B cell (primary cell): Measurements from ENCODE around the gene RTN4RL1. TPM values are rescaled to one million over a fixed set of nuclear protein-coding genes. Genes with fewer than 3 reads are reported as not detected.

Experiments
- ATAC-seq: fragments of 200-7000 bp; cut with Tn5 transposase; one replicate; pipeline ENCODE4 v1.10.0; 2021; ENCODE audit warnings: low read depth, mild to moderate bottlenecking, moderate number of reproducible peaks, moderate library complexity
- CTCF ChIA-PET: fragments of 350-600 bp; sonication (Branson Sonifier 250); formaldehyde crosslinking; loops from one replicate; lab custom pipeline; 2021; ENCODE audit warnings: antibody characterized with exemption, inconsistent platforms; lab: Charles Lee
- POLR2A ChIA-PET: fragments of 350-600 bp; sonication (Branson Sonifier 250); formaldehyde crosslinking; loops from one replicate; lab custom pipeline; 2021; ENCODE audit warnings: antibody characterized with exemption; lab: Charles Lee
- DNase-seq: peaks from one replicate; pipeline ENCODE4 v3.0.0; 2013
- H2AFZ ChIP-seq: 2 replicates; pipeline ENCODE4 v1.6.1; 2012; ENCODE audit warnings: mild to moderate bottlenecking, low read depth, low read length; ENCODE audit not compliant: insufficient read depth, poor library complexity, severe bottlenecking
- H3K27ac ChIP-seq, 2 donors: 1 replicate in 1 of 2; 2 replicates in 1 of 2; pipeline ENCODE4 v1.5.1; 2012 to 2013; ENCODE audit warnings: low read length in 2 of 2, mild to moderate bottlenecking in 2 of 2, moderate library complexity in 1 of 2
- H3K27me3 ChIP-seq, 4 experiments: fragments of 200-600 bp in 1 of 4; sonication (generic) in 1 of 4; replicated peaks in 1 of 4; 1 replicate in 2 of 4; 2 replicates in 2 of 4; pipeline versions ENCODE4 v1.6.1 to v1.7.0; 2013 to 2016; ENCODE audit warnings: low read length in 3 of 4, mild to moderate bottlenecking in 2 of 4, mixed read lengths in 1 of 4, moderate library complexity in 1 of 4; ENCODE audit not compliant: insufficient read depth in 4 of 4, control insufficient read depth in 3 of 4; ENCODE audit errors: control extremely low read depth in 1 of 4
- H3K36me3 ChIP-seq, 2 experiments: replicated peaks in 1 of 2; 1 replicate in 1 of 2; 2 replicates in 1 of 2; pipeline versions ENCODE4 v1.6.1 to v1.7.1; 2013; ENCODE audit warnings: low read length in 1 of 2; ENCODE audit not compliant: insufficient read depth in 2 of 2, control insufficient read depth in 1 of 2; ENCODE audit errors: control extremely low read depth in 1 of 2, extremely low read depth in 1 of 2
- H3K4me1 ChIP-seq, 2 donors: fragments of 200-600 bp in 1 of 2; sonication (generic) in 1 of 2; 1 replicate in 1 of 2; 2 replicates in 1 of 2; pipeline versions ENCODE4 v1.5.1 to v1.6.1; 2013 to 2017; ENCODE audit warnings: low read length in 2 of 2; ENCODE audit not compliant: control insufficient read depth in 2 of 2, insufficient read depth in 2 of 2
- H3K4me2 ChIP-seq: replicated peaks from 2 replicates; pipeline ENCODE3; 2012; ENCODE audit warnings: mild to moderate bottlenecking, low read depth, low read length; ENCODE audit not compliant: poor library complexity, severe bottlenecking
- H3K4me3 ChIP-seq, 5 experiments: fragments of 200-600 bp in 1 of 5; sonication (generic) in 1 of 5; 1 replicate in 3 of 5; 2 replicates in 2 of 5; pipeline versions ENCODE4 v1.5.1 to v1.7.0; 2011 to 2016; ENCODE audit warnings: low read length in 4 of 5, mild to moderate bottlenecking in 4 of 5, low read depth in 2 of 5, control low read depth in 1 of 5, moderate library complexity in 1 of 5; ENCODE audit not compliant: insufficient read depth in 1 of 5; ENCODE audit errors: control extremely low read depth in 1 of 5, extremely low read depth in 1 of 5
- H3K79me2 ChIP-seq: fragments of 200-600 bp; sonication (generic); one replicate; pipeline ENCODE4 v1.6.0; 2016; ENCODE audit warnings: low read length; ENCODE audit not compliant: control insufficient read depth, insufficient read depth
- H3K9ac ChIP-seq: fragments of 200-600 bp; sonication (generic); 2 replicates; pipeline ENCODE4 v1.6.1; 2017; ENCODE audit warnings: mild to moderate bottlenecking, low read length, moderate library complexity
- H3K9me3 ChIP-seq, 3 donors: one replicate each; pipeline versions ENCODE4 v1.6.1 to v1.7.1; 2013; ENCODE audit warnings: low read length in 2 of 3; ENCODE audit not compliant: control insufficient read depth in 2 of 3, insufficient read depth in 1 of 3; ENCODE audit errors: control extremely low read depth in 1 of 3
- H4K20me1 ChIP-seq: 2 replicates; pipeline ENCODE4 v1.6.0; 2012; ENCODE audit warnings: mild to moderate bottlenecking, low read length; ENCODE audit not compliant: insufficient read depth, control insufficient read depth, poor library complexity, severe bottlenecking
- H3K27ac Mint-ChIP-seq: one replicate; pipeline ENCODE4 v1.8.0; 2021; ENCODE audit warnings: mixed read lengths
- H3K27me3 Mint-ChIP-seq: one replicate; pipeline ENCODE4 v1.8.0; 2021; ENCODE audit warnings: mixed read lengths
- H3K4me1 Mint-ChIP-seq: one replicate; pipeline ENCODE4 v1.8.0; 2021; ENCODE audit warnings: mixed read lengths
- H3K4me3 Mint-ChIP-seq: one replicate; pipeline ENCODE4 v1.8.0; 2021; ENCODE audit warnings: mixed read lengths
- H3K9me3 Mint-ChIP-seq: one replicate; pipeline ENCODE4 v1.8.0; 2022; ENCODE audit warnings: mixed read lengths; ENCODE audit not compliant: insufficient read depth
- EZH2 ChIP-seq: IDR thresholded peaks from 2 replicates; pipeline ENCODE4 v1.6.1; 2012; ENCODE audit warnings: borderline replicate concordance, low read depth, mild to moderate bottlenecking, moderate library complexity, low read length; ENCODE audit not compliant: insufficient read depth, poor library complexity, severe bottlenecking
- WGBS: methylation state at CpG from one replicate; pipeline ENCODE4 v1.1.5; 2013; ENCODE audit warnings: missing lambda C conversion rate; ENCODE audit not compliant: insufficient coverage; 5-methylcytosine and 5-hydroxymethylcytosine counted together
- intact Hi-C: fragments of 100-400 bp; cut with micrococcal nuclease; formaldehyde crosslinking; loops from one replicate; pipeline ENCODE4 v1.10.0; 2022
- polyA plus RNA-seq: library from polyadenylated mRNA; depleted of rRNA; stranded (reverse); fragments of >200 nt; gene quantifications from 2 replicates; pipeline ENCODE4 v1.2.3, GENCODE V29; 2012
- total RNA-seq, 2 donors: library from RNA; stranded (reverse); fragments of 120-200 nt in 1 of 2; gene quantifications; 1 replicate in 1 of 2; 2 replicates in 1 of 2; pipeline versions ENCODE4 v1.2.3 to v1.2.4, GENCODE V29; 2013 to 2022
- TF ChIP-seq, protein P1 (sequence below): fragments of 200-600 bp; IDR thresholded peaks from one replicate; pipeline ENCODE4 v1.8.0; 2022; ENCODE audit warnings: antibody characterized with exemption, mild to moderate bottlenecking

RTN4RL1 gene
- total and polyA plus RNA-seq, 2 donors (not counting 1 experiment from before 2014, with no cell fraction given): 0.03 to 0.07 TPM

DNA sequence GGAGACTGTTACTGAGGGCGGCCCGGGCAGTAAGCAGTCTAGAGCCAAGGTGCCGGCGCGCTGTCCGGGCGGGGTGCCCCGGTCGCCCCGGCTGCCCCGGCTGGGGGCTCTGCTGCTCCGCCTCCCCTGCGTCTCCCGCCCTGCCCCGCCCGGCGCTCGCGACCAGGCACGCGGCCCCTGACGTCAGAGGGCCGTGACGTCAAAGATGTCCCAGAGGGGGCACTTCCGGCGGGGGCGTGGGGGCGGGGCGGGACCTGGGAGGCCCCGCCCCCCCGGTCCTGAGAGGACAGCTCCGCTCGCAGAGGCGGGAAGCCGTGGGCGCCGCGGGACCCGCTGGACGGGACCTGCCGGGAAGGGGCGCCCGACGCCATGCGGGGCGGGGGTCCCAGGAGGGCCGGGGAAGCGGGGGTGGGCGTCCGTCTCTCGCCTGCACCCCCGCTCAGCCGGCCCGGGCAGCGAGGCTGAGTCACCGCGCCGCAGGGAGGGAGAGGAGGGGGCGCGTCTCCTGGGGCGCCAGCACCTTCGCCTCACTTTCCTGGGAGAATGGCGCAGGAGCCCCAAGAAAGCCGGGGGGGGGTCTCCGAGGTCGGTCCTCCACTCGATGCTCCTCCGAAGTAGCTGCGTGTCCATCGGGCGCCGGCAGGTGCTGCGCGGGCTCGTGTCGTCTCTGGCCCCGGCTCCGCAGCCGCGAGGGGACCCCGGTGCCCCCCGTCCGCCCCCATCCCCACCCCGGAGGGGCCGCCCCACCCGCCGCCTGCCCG lies 25.3 kb upstream of the RTN4RL1 start:
- H4K20me1 ChIP-seq: peaks cover 24% of the 10 kb centered on the region
- intact Hi-C loops: loop anchor here (1.0 to 10.0 kb wide), 3 partner anchors 8 to 287 kb away; partner anchors contain the start of genes OVCA2, SGSM2 and TSR1
- H3K4me3 ChIP-seq: peak overlapping the region in 3 of 5 experiments; percentile 27 to 49 (median 44)
- H3K4me2 ChIP-seq: peak overlapping the region; percentile 84
- DNase-seq (peak; percentile 89), ATAC-seq (peak; percentile 12)
- H3K79me2 ChIP-seq: peaks cover 2% of the 10 kb centered on the region
- no peak overlapping the region for H2AFZ ChIP-seq
- Mint-ChIP-seq H3K4me3 (no peak overlapping the region), H3K27me3 (peaks cover 11% of the 10 kb centered on the region), H3K9me3 (no peaks in the 10 kb centered on the region), H3K4me1 (peaks cover 33% of the 10 kb centered on the region), H3K27ac (no peak overlapping the region)
- H3K27ac ChIP-seq: no peak overlapping the region
- POLR2A ChIA-PET: no interaction called here
- WGBS: 2% methylated on average over 88 of the region's 88 CpGs
- peaks cover 42 to 59% of the 10 kb centered on the region in 2 donors for H3K4me1 ChIP-seq
- CTCF ChIA-PET: interaction anchor here (2.7 kb wide), 1 partner anchor 194 kb away, joined by 28 read pairs; no protein-coding TSS in a partner anchor
- H3K36me3 ChIP-seq: no peaks in the 10 kb centered on the region
- H3K27me3 ChIP-seq: peaks cover 0 to 61% (median 18%) of the 10 kb centered on the region in 4 experiments
- peak overlapping the region; percentile 49 for H3K9ac ChIP-seq
- peaks cover 0 to 13% (median 0%) of the 10 kb centered on the region in 3 donors for H3K9me3 ChIP-seq
- TF ChIP-seq, protein P1, sequence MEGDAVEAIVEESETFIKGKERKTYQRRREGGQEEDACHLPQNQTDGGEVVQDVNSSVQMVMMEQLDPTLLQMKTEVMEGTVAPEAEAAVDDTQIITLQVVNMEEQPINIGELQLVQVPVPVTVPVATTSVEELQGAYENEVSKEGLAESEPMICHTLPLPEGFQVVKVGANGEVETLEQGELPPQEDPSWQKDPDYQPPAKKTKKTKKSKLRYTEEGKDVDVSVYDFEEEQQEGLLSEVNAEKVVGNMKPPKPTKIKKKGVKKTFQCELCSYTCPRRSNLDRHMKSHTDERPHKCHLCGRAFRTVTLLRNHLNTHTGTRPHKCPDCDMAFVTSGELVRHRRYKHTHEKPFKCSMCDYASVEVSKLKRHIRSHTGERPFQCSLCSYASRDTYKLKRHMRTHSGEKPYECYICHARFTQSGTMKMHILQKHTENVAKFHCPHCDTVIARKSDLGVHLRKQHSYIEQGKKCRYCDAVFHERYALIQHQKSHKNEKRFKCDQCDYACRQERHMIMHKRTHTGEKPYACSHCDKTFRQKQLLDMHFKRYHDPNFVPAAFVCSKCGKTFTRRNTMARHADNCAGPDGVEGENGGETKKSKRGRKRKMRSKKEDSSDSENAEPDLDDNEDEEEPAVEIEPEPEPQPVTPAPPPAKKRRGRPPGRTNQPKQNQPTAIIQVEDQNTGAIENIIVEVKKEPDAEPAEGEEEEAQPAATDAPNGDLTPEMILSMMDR: no peak
- no peak for TF ChIP-seq EZH2
